ENCODE results near the gene OSR1. TPM values are rescaled to one million over a fixed set of nuclear protein-coding genes. Genes with fewer than 3 reads are reported as not detected.

Gene OSR1
- total RNA-seq, 1 experiment from 2014 or later, result 2.6 TPM

- TF ChIP-seq SP1 (IDR thresholded peaks at IDR 0.05; ENCODE audit: low read depth) (no peak), CTCF (IDR thresholded peaks at IDR 0.05 in 2 of 3, conservative IDR thresholded peaks at IDR 0.05 in 1 of 3; ENCODE audit: borderline replicate concordance in 1 of 3, insufficient read depth in 1 of 3, low read depth in 2 of 3, low read length in 2 of 3) (no peak), RAD21 (IDR thresholded peaks at IDR 0.05; ENCODE audit: low read depth) (no peak), MAX (IDR thresholded peaks at IDR 0.05) (no peak), POLR2A (IDR thresholded peaks at IDR 0.05; ENCODE audit: borderline replicate concordance, extremely low read depth, insufficient read depth, insufficient read length) (no peak), ATF3 (IDR thresholded peaks at IDR 0.05) (no peak), ZFX (IDR thresholded peaks at IDR 0.05) (no peak), REST (IDR thresholded peaks at IDR 0.05; ENCODE audit: low read depth) (no peak), YY1 (IDR thresholded peaks at IDR 0.05; ENCODE audit: extremely low read depth, insufficient replicate concordance, low read depth, low read length) (no peak), POLR2AphosphoS5 (IDR thresholded peaks at IDR 0.05; ENCODE audit: low read depth, low read length) (no peak), ZNF274 (IDR thresholded peaks at IDR 0.05; ENCODE audit: low read depth, low read length) (no peak)
- Histone ChIP-seq H3K9me3 (ENCODE audit: control insufficient read depth in 1 of 2, insufficient read depth in 1 of 2, low read depth in 1 of 2, low read length in 2 of 2) (no peaks in the 10 kb centered on the region), H4K20me1 (ENCODE audit: insufficient read depth) (no peaks in the 10 kb centered on the region), H3K4me1 (ENCODE audit: control insufficient read depth in 1 of 2, insufficient read depth in 2 of 2, low read length in 2 of 2) (peaks cover 0 to 20% of the 10 kb centered on the region in 2 experiments; a peak in 2 of 4 replicates), H3K79me2 (ENCODE audit: insufficient read depth, low read length) (no peaks in the 10 kb centered on the region), H3K4me3 (replicated peaks in 1 of 2; ENCODE audit: low read depth in 1 of 2, low read length in 2 of 2) (peak overlapping the region; percentile 47 to 55), H3K27ac (ENCODE audit: low read depth, low read length) (no peak overlapping the region), H3K9me2 (ENCODE audit: insufficient read depth) (no peaks in the 10 kb centered on the region), H3K9ac (ENCODE audit: low read length) (peak overlapping the region; percentile 13), H3K27me3 (ENCODE audit: insufficient read depth, low read length) (peaks cover 5% of the 10 kb centered on the region; the same call in 1 of the 2 replicates), H3K4me2 (ENCODE audit: low read length) (peak overlapping the region; percentile 75), H3K36me3 (ENCODE audit: control insufficient read depth in 1 of 2, insufficient read depth in 2 of 2, low read length in 2 of 2) (no peaks in the 10 kb centered on the region), H2AFZ (ENCODE audit: low read depth, low read length, poor library complexity, severe bottlenecking) (peak overlapping the region; percentile 33)
- BruUV-seq (replicated peaks), result no TSS peak
- intact Hi-C loops (cut with micrococcal nuclease), result loop anchor here (2.0 kb wide), 1 partner anchor 927 kb away; no protein-coding TSS in a partner anchor
- POLR2A ChIA-PET, result no interaction called here
- CTCF ChIA-PET, result no interaction called here
- no peak for DNase-seq (ENCODE audit: low read depth, low spot score)
- RAD21 ChIA-PET (ENCODE audit: low non-redundant PET in 1 of 2, low total read pairs in 2 of 2, uncharacterized antibody in 2 of 2, unreplicated experiment in 2 of 2), result no interaction called here
- ATAC-seq, result no peak
Measured at GRCh38 chr2:19362094-19362754, 3.8 kb upstream of the OSR1 start.

All from HCT116 (cell line).